HepG2 (cell line): ENCODE measurements around the gene ARHGAP9. TPM values are rescaled to one million over a fixed set of nuclear protein-coding genes. Genes with fewer than 3 reads are reported as not detected.

Experiments used
- ATAC-seq: fragments of 200-7000 bp; cut with Tn5 transposase; 3 replicates; pipeline ENCODE4 v1.9.1; 2020; ENCODE audit warnings: mild to moderate bottlenecking, moderate library complexity
- BruUV-seq: library from RNA; stranded (reverse); fragments of 400-500 nt; replicated peaks from 2 replicates; lab custom pipeline; 2021; lab: Mats Ljungman, UMichigan
- CTCF ChIA-PET: fragments of 300-600 bp; formaldehyde crosslinking; extraction: SDS; loops from one replicate; lab custom pipeline; 2021; ENCODE audit warnings: low total read pairs, inconsistent platforms, low intra/inter-chr PET ratio; lab: Yijun Ruan, JAX
- POLR2A ChIA-PET: fragments of 350-600 bp; sonication (Branson Sonifier 250); formaldehyde crosslinking; loops from one replicate; lab custom pipeline; 2020; ENCODE audit warnings: antibody characterized with exemption, inconsistent platforms; lab: Yijun Ruan, JAX
- DNase-seq: peaks from one replicate; pipeline ENCODE4 v3.0.0-alpha.2; 2015; ENCODE audit warnings: low spot score
- FAIRE-seq: peaks from 3 replicates; lab custom pipeline; 2011; peaks lifted over from hg19 to GRCh38; lab: Jason Lieb, UNC
- H2AFZ ChIP-seq: one replicate; pipeline ENCODE4 v1.6.1; 2011; ENCODE audit warnings: low read length, inconsistent platforms
- H3K27ac ChIP-seq: fragments of 300-600 bp; 3 replicates; pipeline ENCODE4 v1.8.0; 2011; ENCODE audit warnings: mixed run types, mild to moderate bottlenecking, mixed read lengths, low read length, inconsistent platforms; ENCODE audit not compliant: insufficient read depth; ENCODE audit errors: extremely low read length
- H3K27me3 ChIP-seq, 2 experiments: fragments of 200-600 bp in 1 of 2; 2 replicates in 1 of 2; 3 replicates in 1 of 2; pipeline versions ENCODE4 v1.6.0 to v1.8.0; 2011; ENCODE audit warnings: low read length in 2 of 2, mild to moderate bottlenecking in 2 of 2, moderate library complexity in 2 of 2, inconsistent platforms in 1 of 2; ENCODE audit not compliant: insufficient read depth in 2 of 2, control insufficient read depth in 1 of 2
- H3K36me3 ChIP-seq, 2 experiments: fragments of 200-600 bp in 1 of 2; replicated peaks in 1 of 2; 2 replicates in 1 of 2; 3 replicates in 1 of 2; pipeline versions ENCODE4 v1.5.1 to v1.8.0; 2011; ENCODE audit warnings: low read length in 2 of 2, inconsistent platforms in 1 of 2; ENCODE audit not compliant: insufficient read depth in 2 of 2, control insufficient read depth in 1 of 2
- H3K4me1 ChIP-seq: 2 replicates; pipeline ENCODE4 v1.5.1; 2012; ENCODE audit warnings: low read length, inconsistent platforms; ENCODE audit not compliant: insufficient read depth
- H3K4me2 ChIP-seq: 2 replicates; pipeline ENCODE4 v1.6.0; 2011; ENCODE audit warnings: low read depth, low read length, inconsistent platforms
- H3K4me3 ChIP-seq, 3 experiments: fragments of 200-600 bp in 1 of 3; sonication (generic), shearing (Covaris generic) in 1 of 3; replicated peaks in 1 of 3; 2 replicates each; pipeline ENCODE4 v1.5.1; 2011 to 2016; ENCODE audit warnings: low read length in 3 of 3, inconsistent platforms in 2 of 3, low read depth in 2 of 3, mild to moderate bottlenecking in 2 of 3, control low read depth in 1 of 3, mixed read lengths in 1 of 3; ENCODE audit not compliant: insufficient read depth in 1 of 3
- H3K79me2 ChIP-seq: one replicate; pipeline ENCODE4 v1.6.1; 2011; ENCODE audit warnings: low read length, inconsistent platforms; ENCODE audit not compliant: insufficient read depth
- H3K9ac ChIP-seq: 2 replicates; pipeline ENCODE4 v1.6.0; 2011; ENCODE audit warnings: mild to moderate bottlenecking, low read depth, low read length, inconsistent platforms; ENCODE audit not compliant: insufficient read depth
- H3K9me3 ChIP-seq: 2 replicates; pipeline ENCODE4 v1.5.1; 2012; ENCODE audit warnings: mild to moderate bottlenecking, low read length
- H4K20me1 ChIP-seq: 2 replicates; pipeline ENCODE4 v1.6.0; 2011; ENCODE audit warnings: inconsistent platforms, mild to moderate bottlenecking, low read length, moderate library complexity; ENCODE audit not compliant: insufficient read depth
- MIER2 ChIP-seq: IDR thresholded peaks from 2 replicates; pipeline ENCODE4 v1.6.1; 2016; ENCODE audit warnings: missing biosample characterization, missing genetic modification reagents
- NFKB2 ChIP-seq: sonication (generic); formaldehyde crosslinking; IDR thresholded peaks from 2 replicates; pipeline ENCODE4 v1.4.0; 2020; ENCODE audit warnings: missing genetic modification reagents, borderline replicate concordance
- WGBS: methylation state at CpG from one replicate; pipeline ENCODE4 v1.1.6; 2017; ENCODE audit warnings: low lambda C conversion rate; 5-methylcytosine and 5-hydroxymethylcytosine counted together
- in situ Hi-C: cut with HindIII; loops from 2 replicates; pipeline ENCODE4 v1.10.0; 2017; ENCODE audit warnings: low pct_unique_long_range_greater_than_20kb; ENCODE audit not compliant: extremely low pct_ligation_motif_present
- intact Hi-C: fragments of 100-400 bp; cut with micrococcal nuclease; formaldehyde crosslinking; loops from one replicate; pipeline ENCODE4 v1.10.0; 2022; ENCODE audit not compliant: unreplicated experiment
- polyA plus RNA-seq, 8 experiments: library from polyadenylated mRNA; depleted of rRNA in 3 of 8; stranded (reverse) in 7 of 8; unstranded in 1 of 8; fragments of >200 nt; fragmentation: Illumina TruSeq in 4 of 8; extraction: Trizol in 4 of 8; gene quantifications; 2 replicates each; pipeline versions ENCODE4 v1.2.1 to v1.2.3, GENCODE V29; 2011 to 2016; ENCODE audit warnings: low read depth in 4 of 8, missing spikeins in 1 of 8, mixed read lengths in 1 of 8; ENCODE audit not compliant: insufficient read depth in 1 of 8
- total RNA-seq, 5 experiments: library from RNA; depleted of rRNA; stranded (reverse); fragments of >200 nt; fragmentation: Illumina TruSeq; extraction: Trizol; gene quantifications; 2 replicates each; pipeline ENCODE4 v1.2.3, GENCODE V29; 2016; ENCODE audit warnings: low read depth in 1 of 5
- TF ChIP-seq, protein P1 (sequence below): sonication (generic); formaldehyde crosslinking; IDR thresholded peaks from 2 replicates; pipeline ENCODE4 v1.4.0; 2020; ENCODE audit warnings: missing genetic modification reagents
- TF ChIP-seq, protein P2 (sequence below): sonication (generic); formaldehyde crosslinking; IDR thresholded peaks from 2 replicates; pipeline ENCODE4 v1.9.0; 2022; ENCODE audit warnings: missing genetic modification reagents, mild to moderate bottlenecking, borderline replicate concordance

The ARHGAP9 gene
- total and polyA plus RNA-seq, 2 of the 13 experiments (the other 11 are each of a cell fraction or from before 2014, with no cell fraction given), result 0.18 to 1.2 TPM

- peak overlapping the region; percentile 58 for H3K27ac ChIP-seq
Measured at GRCh38 chr12:57450057-57450456, 29.6 kb downstream of the ARHGAP9 start.

More at GRCh38 chr12:57450057-57450456, 29.6 kb downstream of the ARHGAP9 start:
- H4K20me1 ChIP-seq, result no peaks in the 10 kb centered on the region
- ATAC-seq, result no peak
- H3K4me2 ChIP-seq, result no peak overlapping the region
- H3K79me2 ChIP-seq, result no peaks in the 10 kb centered on the region
- H2AFZ ChIP-seq, result no peak overlapping the region
- BruUV-seq, result no TSS peak
- no peak overlapping the region for H3K4me3 ChIP-seq
- no peaks in the 10 kb centered on the region for H3K36me3 ChIP-seq
- H3K27me3 ChIP-seq, result no peaks in the 10 kb centered on the region
- peaks cover 56% of the 10 kb centered on the region for H3K4me1 ChIP-seq
- H3K9me3 ChIP-seq, result no peaks in the 10 kb centered on the region
- TF ChIP-seq, protein P1, sequence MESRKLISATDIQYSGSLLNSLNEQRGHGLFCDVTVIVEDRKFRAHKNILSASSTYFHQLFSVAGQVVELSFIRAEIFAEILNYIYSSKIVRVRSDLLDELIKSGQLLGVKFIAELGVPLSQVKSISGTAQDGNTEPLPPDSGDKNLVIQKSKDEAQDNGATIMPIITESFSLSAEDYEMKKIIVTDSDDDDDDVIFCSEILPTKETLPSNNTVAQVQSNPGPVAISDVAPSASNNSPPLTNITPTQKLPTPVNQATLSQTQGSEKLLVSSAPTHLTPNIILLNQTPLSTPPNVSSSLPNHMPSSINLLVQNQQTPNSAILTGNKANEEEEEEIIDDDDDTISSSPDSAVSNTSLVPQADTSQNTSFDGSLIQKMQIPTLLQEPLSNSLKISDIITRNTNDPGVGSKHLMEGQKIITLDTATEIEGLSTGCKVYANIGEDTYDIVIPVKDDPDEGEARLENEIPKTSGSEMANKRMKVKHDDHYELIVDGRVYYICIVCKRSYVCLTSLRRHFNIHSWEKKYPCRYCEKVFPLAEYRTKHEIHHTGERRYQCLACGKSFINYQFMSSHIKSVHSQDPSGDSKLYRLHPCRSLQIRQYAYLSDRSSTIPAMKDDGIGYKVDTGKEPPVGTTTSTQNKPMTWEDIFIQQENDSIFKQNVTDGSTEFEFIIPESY (CRISPR knock-in tag), result peak; percentile 63; the same call in 1 of the 2 replicates
- TF ChIP-seq, protein P2, sequence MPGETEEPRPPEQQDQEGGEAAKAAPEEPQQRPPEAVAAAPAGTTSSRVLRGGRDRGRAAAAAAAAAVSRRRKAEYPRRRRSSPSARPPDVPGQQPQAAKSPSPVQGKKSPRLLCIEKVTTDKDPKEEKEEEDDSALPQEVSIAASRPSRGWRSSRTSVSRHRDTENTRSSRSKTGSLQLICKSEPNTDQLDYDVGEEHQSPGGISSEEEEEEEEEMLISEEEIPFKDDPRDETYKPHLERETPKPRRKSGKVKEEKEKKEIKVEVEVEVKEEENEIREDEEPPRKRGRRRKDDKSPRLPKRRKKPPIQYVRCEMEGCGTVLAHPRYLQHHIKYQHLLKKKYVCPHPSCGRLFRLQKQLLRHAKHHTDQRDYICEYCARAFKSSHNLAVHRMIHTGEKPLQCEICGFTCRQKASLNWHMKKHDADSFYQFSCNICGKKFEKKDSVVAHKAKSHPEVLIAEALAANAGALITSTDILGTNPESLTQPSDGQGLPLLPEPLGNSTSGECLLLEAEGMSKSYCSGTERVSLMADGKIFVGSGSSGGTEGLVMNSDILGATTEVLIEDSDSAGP (CRISPR knock-in tag), result no peak
- no peak for TF ChIP-seq NFKB2 (CRISPR knock-in tag)
- TF ChIP-seq MIER2 (CRISPR knock-in tag), result no peak
- TF ChIP-seq, all 625 proteins: peak for 1
- no peak overlapping the region for H3K9ac ChIP-seq
- FAIRE-seq (no peak), DNase-seq (no peak)
- ChIA-PET CTCF (no interaction called here), POLR2A (interaction anchor here (3.3 to 6.4 kb wide), 2 partner anchors 16 to 20 kb away, joined by 35 to 99 read pairs; partner anchors contain the start of genes INHBC and R3HDM2)
- intact Hi-C loops, result loop anchor here (5.0 to 10.0 kb wide), 2 partner anchors 188 to 695 kb away; partner anchors contain the start of gene PRIM1
- in situ Hi-C loops, result loop anchor here (5.0 kb wide), 1 partner anchor 143 kb away; no protein-coding TSS in a partner anchor
- WGBS, result 86% methylated on average over 2 of the region's 3 CpGs
